Adipose tissue (tissue), 3 donors: Measurements from ENCODE around the gene DRGX. TPM values are rescaled to one million over a fixed set of nuclear protein-coding genes. Genes with fewer than 3 reads are reported as not detected.

Experiments used
- H3K27ac ChIP-seq: one replicate; pipeline ENCODE4 v1.5.1; 2013; ENCODE audit warnings: low read depth, low read length
- WGBS, 3 donors: extraction: QIAGEN DNeasy Blood & Tissue Kit; methylation state at CpG; one replicate each; pipeline ENCODE4 v1.1.7; 2013; 5-methylcytosine and 5-hydroxymethylcytosine counted together
- polyA plus RNA-seq, 3 donors: library from polyadenylated mRNA; stranded (reverse); fragments of 200-250 nt; gene quantifications; one replicate each; pipeline ENCODE4 v1.2.3, GENCODE V29; 2013
- donor health status: healthy with polysubstance abuse.
- donor health status: Bipolar disorder and iron deficiency.
- donor health status: healthy.

Gene DRGX
- polyA plus RNA-seq, 3 donors = not detected

GRCh38 chr10:49367600-49367999 is 28.3 kb downstream of the DRGX start:
- H3K27ac ChIP-seq = no peak overlapping the region
- 23 to 55% (median 50%) methylated on average over 5 of the region's 5 CpGs for WGBS, 3 donors

DNA sequence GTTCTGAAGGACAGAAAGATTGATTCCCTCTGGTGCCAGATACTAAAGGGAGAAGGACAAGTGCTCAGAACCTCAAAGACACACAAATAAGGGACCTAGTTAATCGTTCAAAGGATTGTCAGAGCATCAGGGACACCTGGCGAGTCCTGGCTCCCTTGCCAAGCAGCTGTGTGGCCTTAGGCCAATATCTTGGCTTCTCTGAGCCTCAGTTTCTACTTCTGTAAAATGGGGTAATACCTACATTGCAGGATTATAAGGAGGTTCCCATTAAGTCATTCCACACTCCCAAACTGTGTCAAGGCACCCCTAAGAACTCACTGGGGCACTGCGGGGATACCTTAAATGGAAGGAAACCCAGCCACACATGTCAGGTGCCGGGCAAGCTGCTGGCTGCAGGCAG is 29.4 kb downstream of the DRGX start:
- 78 to 87% (median 83%) methylated on average over 4 of the region's 4 CpGs for WGBS, 3 donors
- H3K27ac ChIP-seq = no peak overlapping the region

GRCh38 chr10:49365675-49366415 is 30.0 kb downstream of the DRGX start:
- WGBS, 3 donors = 76 to 79% (median 77%) methylated on average over 23 of the region's 23 CpGs
- no peak overlapping the region for H3K27ac ChIP-seq

DNA sequence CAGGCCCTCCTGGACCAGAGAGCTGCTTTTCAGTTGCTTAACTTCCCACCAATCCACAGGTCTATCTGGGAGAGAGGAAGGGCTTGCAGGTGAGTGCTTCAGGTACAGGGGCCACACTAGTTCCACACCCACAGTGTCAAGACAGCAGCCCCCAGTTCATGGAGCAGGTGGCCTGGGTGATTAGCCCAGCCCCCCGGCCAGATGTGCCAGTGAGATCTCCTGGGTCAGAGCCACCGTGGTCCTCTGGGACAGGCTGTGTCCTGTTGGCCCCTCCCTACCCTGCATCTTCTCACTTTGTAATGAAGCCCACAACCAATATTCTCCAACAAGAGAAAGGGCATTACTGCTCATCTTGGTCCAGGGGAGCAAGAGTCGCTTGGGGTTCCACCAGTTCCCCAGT is 30.6 kb downstream of the DRGX start:
- WGBS, 3 donors = 82 to 89% (median 84%) methylated on average over 3 of the region's 3 CpGs
- H3K27ac ChIP-seq = no peak overlapping the region

DNA sequence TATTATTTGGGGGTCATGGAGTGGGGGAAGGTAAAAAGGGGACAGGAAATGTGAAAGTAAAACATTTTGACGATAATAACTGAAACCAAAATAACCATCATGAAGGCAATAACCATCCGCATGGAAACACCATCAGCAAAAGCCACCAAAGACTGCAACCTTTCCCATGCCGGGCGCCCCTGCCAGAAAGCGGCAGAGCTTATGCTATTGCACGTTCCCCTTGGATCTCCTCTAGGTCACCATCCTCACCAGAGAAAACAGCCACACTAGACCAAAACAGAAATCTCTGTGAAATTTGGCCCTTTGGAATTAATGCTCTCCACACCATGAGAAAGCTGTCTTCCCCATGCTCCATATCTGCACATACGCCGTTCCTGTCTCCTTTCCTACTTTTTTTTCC is 31.1 kb downstream of the DRGX start:
- WGBS, 3 donors = 89 to 92% (median 90%) methylated on average over 8 of the region's 8 CpGs
- H3K27ac ChIP-seq = no peak overlapping the region

GRCh38 chr10:49364051-49364450 is 31.8 kb downstream of the DRGX start:
- 71 to 86% (median 86%) methylated on average over 5 of the region's 5 CpGs for WGBS, 3 donors
- H3K27ac ChIP-seq = no peak overlapping the region

DNA sequence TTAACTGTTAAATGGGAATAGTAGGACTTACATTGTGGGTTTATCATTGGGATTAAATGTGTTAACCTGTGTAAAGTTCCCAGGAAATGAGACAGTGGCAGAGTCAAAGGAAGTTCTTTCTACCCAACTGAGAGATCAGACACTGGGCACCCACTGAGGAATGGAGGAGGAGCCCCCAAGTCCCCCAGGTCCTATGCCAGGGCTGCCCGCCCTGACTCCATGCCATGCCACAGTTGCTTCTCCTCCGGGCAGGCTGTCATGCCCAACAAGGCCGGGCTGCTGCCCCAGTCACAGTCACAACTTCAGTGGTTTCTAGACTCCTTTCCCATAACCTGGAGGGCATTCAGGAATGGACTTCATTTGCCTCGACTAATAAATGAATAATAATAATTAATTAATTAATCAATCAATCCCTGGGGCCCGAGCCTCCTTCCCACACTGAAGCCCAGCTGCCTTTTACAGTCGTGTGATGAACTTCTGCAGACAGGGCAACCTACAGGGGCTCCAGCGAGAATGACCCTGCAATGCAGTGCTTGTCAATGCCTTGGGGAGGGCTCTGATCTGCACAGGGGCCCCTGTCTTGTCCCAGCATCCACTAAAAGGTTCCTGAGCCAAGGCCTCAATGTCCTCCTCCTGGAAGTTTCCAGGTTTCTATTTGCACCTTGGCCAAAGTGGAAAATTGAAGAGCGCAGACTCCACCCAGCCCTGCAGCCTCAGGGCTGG is 32.4 kb downstream of the DRGX start:
- H3K27ac ChIP-seq = no peak overlapping the region
- WGBS, 3 donors = 81 to 92% (median 89%) methylated on average over 8 of the region's 8 CpGs

DNA sequence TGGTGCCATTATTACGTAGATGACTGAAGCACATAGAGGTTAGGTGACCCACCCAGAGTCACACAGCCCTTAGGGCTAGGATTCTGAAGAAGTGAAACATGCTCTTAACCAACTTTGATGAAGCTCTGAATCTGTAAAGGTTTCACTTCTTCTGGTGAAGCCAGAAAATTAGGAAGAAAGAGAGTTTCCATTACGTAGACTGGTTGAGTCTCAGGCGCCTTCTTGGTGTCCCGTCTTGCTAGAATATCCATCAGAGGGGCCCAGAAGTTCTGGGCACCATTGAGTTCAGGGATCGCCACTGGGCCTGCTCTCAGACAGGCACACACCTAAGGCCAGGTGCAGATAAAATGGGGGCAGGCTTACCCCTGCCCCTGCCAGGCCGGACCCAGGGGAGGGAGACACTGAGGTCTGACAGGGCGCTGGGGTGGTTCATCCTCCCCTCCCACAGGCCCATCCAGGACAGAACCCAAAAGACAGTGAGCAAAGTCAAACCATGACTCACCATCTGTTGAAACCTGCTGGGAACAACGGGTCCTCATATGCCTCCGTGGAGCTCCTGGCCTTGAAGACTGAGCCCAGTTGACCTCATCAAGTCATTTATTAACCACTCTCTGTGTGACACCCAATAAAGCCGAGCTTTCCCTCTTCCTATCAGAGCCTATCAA is 33.2 kb downstream of the DRGX start:
- H3K27ac ChIP-seq = no peak overlapping the region
- WGBS, 3 donors = 73 to 87% (median 85%) methylated on average over 10 of the region's 10 CpGs

DNA sequence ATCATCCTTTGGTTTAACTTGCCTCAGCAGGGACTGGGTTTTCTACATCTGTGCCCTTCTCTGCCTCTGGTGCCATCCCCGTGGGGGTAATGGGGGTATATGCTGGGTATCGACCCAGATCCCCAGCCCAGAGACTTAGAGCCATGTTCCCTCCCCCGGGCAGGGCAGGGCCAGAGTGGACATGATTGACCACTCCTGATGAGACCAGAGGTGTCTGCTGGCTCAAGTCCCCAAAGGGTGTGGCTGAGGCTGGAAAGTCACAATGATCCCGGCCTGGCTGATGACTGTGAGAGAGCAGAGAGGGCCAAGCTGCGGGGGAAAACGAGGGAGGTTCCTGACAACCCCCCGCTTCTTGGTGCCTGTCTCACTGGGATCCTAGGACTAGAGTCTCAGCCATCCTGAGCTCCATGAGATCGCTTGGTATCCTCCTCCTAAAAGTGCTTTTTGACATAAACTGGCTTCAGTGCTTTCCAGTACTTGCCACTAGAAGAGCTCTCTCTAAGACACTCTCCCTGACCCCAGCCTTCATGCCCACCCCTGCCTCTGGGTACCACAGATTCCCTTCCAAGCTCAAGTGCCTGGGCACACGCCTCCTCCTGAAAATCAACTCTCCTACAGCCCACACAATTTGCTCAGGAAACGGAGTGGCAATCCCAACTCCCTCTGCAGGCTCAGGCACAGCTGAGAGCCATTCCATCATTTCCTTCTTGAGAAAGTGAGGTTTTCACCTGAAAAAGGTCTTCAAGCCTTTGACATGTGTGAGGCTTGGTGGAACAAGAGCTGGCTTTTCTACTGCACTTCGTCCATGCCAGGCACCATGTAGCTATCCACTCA is 33.9 kb downstream of the DRGX start:
- whole genome bisulfite sequencing, 3 donors = 75 to 78% (median 76%) methylated on average over 11 of the region's 11 CpGs
- H3K27ac ChIP-seq = no peak overlapping the region

- H3K27ac ChIP-seq = no peak overlapping the region
- 81 to 84% (median 82%) methylated on average over 8 of the region's 8 CpGs for WGBS, 3 donors
Measured at GRCh38 chr10:49361178-49361554, 34.7 kb downstream of the DRGX start.

GRCh38 chr10:49360271-49361177 is 35.4 kb downstream of the DRGX start:
- no peak overlapping the region for H3K27ac ChIP-seq

DNA sequence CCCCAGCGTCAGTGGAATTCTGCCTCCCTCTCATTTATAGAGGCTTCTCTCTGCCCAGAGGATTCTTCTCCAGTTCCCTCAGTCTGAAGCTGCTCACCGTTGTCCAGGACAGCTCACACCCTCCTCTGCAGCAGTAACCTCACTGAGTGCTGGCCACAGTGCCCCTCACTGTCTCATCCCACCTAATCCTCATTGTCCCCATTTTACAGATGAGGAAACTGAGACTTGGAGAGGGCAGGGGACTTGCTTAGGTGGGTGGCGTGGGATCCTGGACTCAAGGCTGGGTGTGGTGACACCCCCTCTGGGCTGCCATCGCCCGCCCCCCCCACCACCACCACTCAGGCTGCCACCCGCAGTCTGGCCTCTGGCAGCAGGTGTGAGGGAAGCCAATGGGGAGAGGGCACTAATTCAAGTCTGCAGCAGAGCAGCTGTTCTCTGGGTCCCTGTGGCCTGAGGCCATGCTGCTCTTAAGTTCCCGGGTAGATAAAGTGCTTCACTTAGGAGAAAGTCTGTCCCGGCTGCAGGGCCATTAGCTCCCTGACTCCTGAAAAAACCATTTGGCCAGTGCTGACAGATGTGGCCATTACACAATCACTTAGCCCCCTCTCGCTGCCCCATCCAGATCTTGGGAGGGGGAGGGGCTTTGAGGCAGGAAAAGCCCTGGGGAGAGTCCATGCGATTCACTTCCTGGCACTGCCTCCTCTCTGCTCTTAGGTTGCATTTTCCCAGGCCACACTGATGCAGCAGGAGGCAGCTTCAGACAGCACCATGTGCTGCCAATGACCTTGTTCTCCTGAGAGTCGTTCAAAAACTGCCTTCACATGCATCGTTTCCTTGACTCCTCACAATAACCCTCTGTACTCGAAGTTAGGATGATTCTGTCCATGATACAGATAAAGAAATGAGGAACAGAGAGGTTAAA is 36.3 kb downstream of the DRGX start:
- H3K27ac ChIP-seq = no peak overlapping the region
- WGBS, 3 donors = 36 to 48% (median 41%) methylated on average over 12 to 13 of the region's 13 CpGs

More at GRCh38 chr10:49360271-49361177, 35.4 kb downstream of the DRGX start:
- 53 to 61% (median 56%) methylated on average over 14 to 15 of the region's 15 CpGs for WGBS, 3 donors

GRCh38 chr10:49357910-49358309 is 38.0 kb downstream of the DRGX start:
- 41 to 62% (median 56%) methylated on average over 2 of the region's 2 CpGs for WGBS, 3 donors
- no peak overlapping the region for H3K27ac ChIP-seq

DNA sequence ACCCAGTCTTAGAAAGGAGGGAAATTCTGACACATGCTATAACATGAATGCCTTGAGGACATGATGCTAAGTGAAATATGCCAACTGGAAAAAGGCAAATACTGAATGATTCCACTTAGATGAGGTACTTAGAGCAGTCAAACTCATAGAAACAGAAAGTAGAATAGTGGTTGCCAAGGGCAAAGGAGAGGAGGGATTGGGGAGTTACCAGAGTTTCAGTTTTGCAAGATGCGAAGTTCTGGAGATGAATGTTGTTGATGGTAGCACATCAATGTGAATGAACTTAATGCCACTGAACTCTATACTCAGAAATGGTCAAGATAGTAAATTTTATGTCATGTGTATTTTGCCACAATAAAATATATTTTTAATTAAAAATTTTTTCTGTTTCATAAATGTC is 38.9 kb downstream of the DRGX start:
- 82 to 85% (median 83%) methylated on average over 1 of the region's 1 CpG for WGBS, 3 donors
- H3K27ac ChIP-seq = no peak overlapping the region

DNA sequence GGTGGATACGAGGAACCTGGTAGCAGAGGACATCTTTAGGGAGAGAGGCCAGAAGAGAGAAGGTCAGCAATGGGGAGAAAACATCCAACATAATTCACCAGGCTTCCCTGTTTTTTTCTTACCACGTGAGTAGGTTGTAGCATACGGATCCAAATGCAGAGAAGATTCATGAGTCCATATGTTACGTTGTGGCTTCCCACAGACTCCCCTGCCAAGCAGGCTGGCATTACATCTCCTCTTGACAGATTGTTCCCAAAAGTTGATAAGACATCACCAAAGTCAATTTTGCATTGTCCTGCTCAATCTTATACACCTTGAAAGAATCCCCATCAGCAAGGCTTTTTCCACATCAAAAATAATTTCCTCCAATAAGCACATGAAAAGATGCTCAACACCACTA is 39.7 kb downstream of the DRGX start:
- H3K27ac ChIP-seq = no peak overlapping the region
- 79 to 88% (median 88%) methylated on average over 4 of the region's 4 CpGs for WGBS, 3 donors

DNA sequence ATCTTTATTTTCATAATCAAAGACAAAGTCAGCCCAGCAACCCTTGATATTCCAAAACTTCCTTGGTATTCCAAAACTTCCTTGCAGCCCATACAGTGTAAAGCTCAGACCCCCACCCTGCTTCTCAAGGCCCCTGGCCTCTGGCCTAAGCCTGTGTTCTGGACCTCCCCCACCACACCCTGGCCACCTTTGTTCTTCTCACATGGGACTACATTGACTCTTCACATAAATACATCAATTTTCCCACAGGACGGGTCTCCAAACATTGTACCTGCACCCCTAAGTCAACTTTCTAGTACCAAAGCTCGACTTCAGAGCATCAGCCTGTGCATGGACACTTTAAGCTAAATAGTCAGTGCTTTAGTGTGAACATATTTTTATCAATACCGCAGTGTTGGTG is 40.7 kb downstream of the DRGX start:
- 64 to 89% (median 86%) methylated on average over 3 of the region's 3 CpGs for WGBS, 3 donors
- H3K27ac ChIP-seq = no peak overlapping the region

- no peak overlapping the region for H3K27ac ChIP-seq
- WGBS, 3 donors = 77 to 90% (median 86%) methylated on average over 3 of the region's 3 CpGs
Measured at GRCh38 chr10:49354593-49354992, 41.3 kb downstream of the DRGX start.
